OCI-LY1 (cell line): ENCODE data around the gene ZNF662.
A peak's percentile ranks its signal among the peaks of the same experiment; 100 is the strongest.

Experiments used
- EZH2 ChIP-seq: fragments of 200-600 bp; sonication (generic), shearing (Covaris generic); IDR thresholded peaks from 2 replicates; pipeline ENCODE4 v1.8.0; 2017; ENCODE audit warnings: borderline replicate concordance, mixed run types, mild to moderate bottlenecking, antibody characterized with exemption, low read length, moderate library complexity, mixed read lengths
- TF ChIP-seq, protein P1 (sequence below): fragments of 200-600 bp; sonication (generic), shearing (Covaris generic); IDR thresholded peaks from 2 replicates; pipeline ENCODE4 v1.5.1; 2017; ENCODE audit warnings: mild to moderate bottlenecking, antibody characterized with exemption, low read length, moderate library complexity, mixed read lengths

GRCh38 chr3:42898896-42899675 is 6.9 kb upstream of the ZNF662 start:
- TF ChIP-seq EZH2 = no peak
- TF ChIP-seq, protein P1, sequence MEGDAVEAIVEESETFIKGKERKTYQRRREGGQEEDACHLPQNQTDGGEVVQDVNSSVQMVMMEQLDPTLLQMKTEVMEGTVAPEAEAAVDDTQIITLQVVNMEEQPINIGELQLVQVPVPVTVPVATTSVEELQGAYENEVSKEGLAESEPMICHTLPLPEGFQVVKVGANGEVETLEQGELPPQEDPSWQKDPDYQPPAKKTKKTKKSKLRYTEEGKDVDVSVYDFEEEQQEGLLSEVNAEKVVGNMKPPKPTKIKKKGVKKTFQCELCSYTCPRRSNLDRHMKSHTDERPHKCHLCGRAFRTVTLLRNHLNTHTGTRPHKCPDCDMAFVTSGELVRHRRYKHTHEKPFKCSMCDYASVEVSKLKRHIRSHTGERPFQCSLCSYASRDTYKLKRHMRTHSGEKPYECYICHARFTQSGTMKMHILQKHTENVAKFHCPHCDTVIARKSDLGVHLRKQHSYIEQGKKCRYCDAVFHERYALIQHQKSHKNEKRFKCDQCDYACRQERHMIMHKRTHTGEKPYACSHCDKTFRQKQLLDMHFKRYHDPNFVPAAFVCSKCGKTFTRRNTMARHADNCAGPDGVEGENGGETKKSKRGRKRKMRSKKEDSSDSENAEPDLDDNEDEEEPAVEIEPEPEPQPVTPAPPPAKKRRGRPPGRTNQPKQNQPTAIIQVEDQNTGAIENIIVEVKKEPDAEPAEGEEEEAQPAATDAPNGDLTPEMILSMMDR = peak; percentile 9; the same call in 1 of the 2 replicates
